ENCODE measurements around the gene IL23A.
"Not testable (repeated sequence)": the region's sequence is repeated elsewhere in the genome, so short reads cannot be mapped to it uniquely, and the experiment has no call there.

Gene IL23A

GRCh38 chr12:56338308-56339157, at the start of gene IL23A:
IL23A (plus strand) TSS chr12:56338884; CDS start chr12:56339045, 161 bp downstream.
- peak; percentile 53 to 86 (median 70) for DNase-seq (ENCODE audit: low read depth in 4 of 4, low spot score in 1 of 4)

- no peak for DNase-seq (ENCODE audit: low read depth in 4 of 4, low spot score in 1 of 4)
These were observed 44.9 kb upstream of the IL23A start for GRCh38 chr12:56293795-56294194.

- DNase-seq (ENCODE audit: low read depth in 4 of 4, low spot score in 1 of 4): no peak
These were observed 42.4 kb upstream of the IL23A start for GRCh38 chr12:56296295-56296694.

GRCh38 chr12:56297400-56297799, 41.3 kb upstream of the IL23A start:
- DNase-seq (ENCODE audit: low read depth in 4 of 4, low spot score in 1 of 4): no peak

GRCh38 chr12:56298828-56299227, 39.9 kb upstream of the IL23A start:
- DNase-seq (ENCODE audit: low read depth in 4 of 4, low spot score in 1 of 4): no peak

GRCh38 chr12:56299308-56299852, 39.3 kb upstream of the IL23A start:
- no peak for DNase-seq (ENCODE audit: low read depth in 4 of 4, low spot score in 1 of 4)

- peak; percentile 91 to 99 (median 98) for DNase-seq (ENCODE audit: low read depth in 4 of 4, low spot score in 1 of 4)
These were observed 38.6 kb upstream of the IL23A start, which contains the start of gene CS for GRCh38 chr12:56299853-56300643. CS (minus strand) TSS chr12:56300330; CDS start chr12:56300201, 129 bp downstream.

GRCh38 chr12:56300644-56301464, 37.8 kb upstream of the IL23A start:
- no peak for DNase-seq (ENCODE audit: low read depth in 4 of 4, low spot score in 1 of 4)

- DNase-seq (ENCODE audit: low read depth in 4 of 4, low spot score in 1 of 4): no peak
These were observed 34.4 kb upstream of the IL23A start for GRCh38 chr12:56304276-56304675.

GRCh38 chr12:56304872-56305590, 33.7 kb upstream of the IL23A start:
- no peak for DNase-seq (ENCODE audit: low read depth in 4 of 4, low spot score in 1 of 4)

- DNase-seq (ENCODE audit: low read depth in 4 of 4, low spot score in 1 of 4): no peak
These were observed 31.3 kb upstream of the IL23A start for GRCh38 chr12:56307221-56307965.

GRCh38 chr12:56308714-56309113, 30.0 kb upstream of the IL23A start:
- DNase-seq (ENCODE audit: low read depth in 4 of 4, low spot score in 1 of 4): no peak

GRCh38 chr12:56311003-56311402, 27.7 kb upstream of the IL23A start:
- no peak for DNase-seq (ENCODE audit: low read depth in 4 of 4, low spot score in 1 of 4)

- no peak for DNase-seq (ENCODE audit: low read depth in 4 of 4, low spot score in 1 of 4)
These were observed 23.4 kb upstream of the IL23A start for GRCh38 chr12:56315249-56315621.

- DNase-seq (ENCODE audit: low read depth in 4 of 4, low spot score in 1 of 4): peak; percentile 74 to 91 (median 82)
These were observed 22.8 kb upstream of the IL23A start, which contains the start of gene CNPY2 for GRCh38 chr12:56315622-56316473. CNPY2 (minus strand) TSS chr12:56315988; CDS start chr12:56315217, 771 bp downstream.

- DNase-seq (ENCODE audit: low read depth in 4 of 4, low spot score in 1 of 4): no peak
These were observed 21.0 kb upstream of the IL23A start for GRCh38 chr12:56317675-56318074.

- no peak for DNase-seq (ENCODE audit: low read depth in 4 of 4, low spot score in 1 of 4)
These were observed 17.7 kb upstream of the IL23A start for GRCh38 chr12:56321027-56321426.

GRCh38 chr12:56321610-56322009, 17.1 kb upstream of the IL23A start:
- DNase-seq (ENCODE audit: low read depth in 4 of 4, low spot score in 1 of 4): not testable (repeated sequence)
